IMR-90 (cell line): ENCODE data around the gene RORB.

Experiments used
- CEBPB ChIP-seq: IDR thresholded peaks from 2 replicates; pipeline ENCODE4 v1.6.1; 2012; ENCODE audit warnings: low read depth, low read length, improper control_type of control experiment
- CTCF ChIP-seq: conservative IDR thresholded peaks from 2 replicates; pipeline ENCODE4 v1.5.1; 2012; ENCODE audit warnings: mild to moderate bottlenecking, low read depth, low read length, improper control_type of control experiment
- ELK1 ChIP-seq: fragments of 150-350 bp; IDR thresholded peaks from 2 replicates; pipeline ENCODE4 v1.6.1; 2016; ENCODE audit warnings: low read depth, mild to moderate bottlenecking, low read length, moderate library complexity, borderline replicate concordance
- POLR2A ChIP-seq: IDR thresholded peaks from 2 replicates; pipeline ENCODE4 v1.6.1; 2012; ENCODE audit warnings: mild to moderate bottlenecking, low read depth, low read length
- RFX5 ChIP-seq: IDR thresholded peaks from 2 replicates; pipeline ENCODE4 v1.8.0; 2012; ENCODE audit warnings: low read depth, mild to moderate bottlenecking, low read length, moderate library complexity
- SMC3 ChIP-seq: fragments of 150-350 bp; IDR thresholded peaks from 2 replicates; pipeline ENCODE4 v1.6.1; 2016; ENCODE audit warnings: low read depth, mild to moderate bottlenecking, antibody characterized with exemption, low read length, moderate library complexity

GRCh38 chr9:74494490-74494889 is 2.6 kb upstream of the RORB start:
- TF ChIP-seq CTCF (no peak), ELK1 (no peak), CEBPB (no peak), POLR2A (no peak), RFX5 (no peak), SMC3 (no peak)
